ENCODE results near the gene TGIF2. TPM values are rescaled to one million over a fixed set of nuclear protein-coding genes. Genes with fewer than 3 reads are reported as not detected.

The TGIF2 gene
- total and polyA plus RNA-seq, 11 donors = 2.1 to 14.9 (median 7.9) TPM

DNA sequence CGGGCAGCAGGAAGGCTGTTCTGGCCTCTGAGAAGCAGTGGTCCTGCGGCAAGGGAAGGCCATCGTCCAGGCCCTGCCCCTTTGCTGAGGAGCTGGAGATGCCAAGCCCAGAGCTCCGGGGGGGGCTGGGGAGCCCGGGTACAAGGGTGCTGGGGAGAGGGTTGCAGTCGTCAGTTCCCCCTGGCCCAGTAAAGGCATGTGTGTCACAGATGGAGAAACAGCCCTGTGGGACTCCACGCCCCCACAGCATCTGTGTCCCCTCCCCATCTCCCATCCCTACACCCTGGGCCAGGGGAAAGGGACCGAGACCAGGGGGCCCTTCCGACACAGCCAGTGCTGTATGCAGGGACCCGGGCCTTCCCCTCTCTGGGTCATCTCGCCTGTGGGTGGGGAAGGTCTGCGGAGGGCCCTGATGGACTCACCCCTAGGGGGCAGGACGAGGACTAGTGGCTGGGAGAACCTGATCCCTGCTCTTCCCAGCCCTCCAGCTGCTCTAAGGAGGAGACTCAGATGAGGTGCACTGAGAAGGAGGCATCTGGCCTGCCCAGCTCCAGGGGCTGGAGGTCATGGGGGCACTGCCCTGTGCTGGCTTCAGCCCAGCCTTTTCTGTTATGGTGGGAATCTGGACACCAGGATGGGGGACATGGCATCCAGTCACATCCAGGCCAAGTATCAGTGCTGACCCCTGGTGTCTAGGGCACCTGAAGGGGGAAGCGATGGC, 31.5 kb upstream of the TGIF2 start:
- peak; percentile 32 to 64 (median 48) for ATAC-seq
- 7 to 23% (median 17%) methylated on average over 9 to 14 of the region's 14 CpGs for WGBS, 4 donors
- peaks cover 0 to 27% (median 22%) of the 10 kb centered on the region in 9 donors for H3K36me3 ChIP-seq
- no peaks in the 10 kb centered on the region for H3K9me3 ChIP-seq
- H3K27me3 ChIP-seq = no peaks in the 10 kb centered on the region
- intact Hi-C loops (cut with DNase I) = loop anchor here in 9 of 10 donors (1.0 to 10.0 kb wide), 7 partner anchors 45 to 323 kb away; a partner anchor contains a TSS
- DNase-seq = peak in 4 of 5 donors; percentile 69 to 76 (median 70)
- peaks cover 5 to 80% (median 52%) of the 10 kb centered on the region in 12 donors for H3K4me1 ChIP-seq
- TF ChIP-seq POLR2A (IDR thresholded peaks at IDR 0.05) = no peak
- TF ChIP-seq, protein P1, sequence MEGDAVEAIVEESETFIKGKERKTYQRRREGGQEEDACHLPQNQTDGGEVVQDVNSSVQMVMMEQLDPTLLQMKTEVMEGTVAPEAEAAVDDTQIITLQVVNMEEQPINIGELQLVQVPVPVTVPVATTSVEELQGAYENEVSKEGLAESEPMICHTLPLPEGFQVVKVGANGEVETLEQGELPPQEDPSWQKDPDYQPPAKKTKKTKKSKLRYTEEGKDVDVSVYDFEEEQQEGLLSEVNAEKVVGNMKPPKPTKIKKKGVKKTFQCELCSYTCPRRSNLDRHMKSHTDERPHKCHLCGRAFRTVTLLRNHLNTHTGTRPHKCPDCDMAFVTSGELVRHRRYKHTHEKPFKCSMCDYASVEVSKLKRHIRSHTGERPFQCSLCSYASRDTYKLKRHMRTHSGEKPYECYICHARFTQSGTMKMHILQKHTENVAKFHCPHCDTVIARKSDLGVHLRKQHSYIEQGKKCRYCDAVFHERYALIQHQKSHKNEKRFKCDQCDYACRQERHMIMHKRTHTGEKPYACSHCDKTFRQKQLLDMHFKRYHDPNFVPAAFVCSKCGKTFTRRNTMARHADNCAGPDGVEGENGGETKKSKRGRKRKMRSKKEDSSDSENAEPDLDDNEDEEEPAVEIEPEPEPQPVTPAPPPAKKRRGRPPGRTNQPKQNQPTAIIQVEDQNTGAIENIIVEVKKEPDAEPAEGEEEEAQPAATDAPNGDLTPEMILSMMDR (IDR thresholded peaks at IDR 0.05) = peak; percentile 47 to 77 (median 58)
- peak overlapping the region; percentile 71 to 100 (median 92) for H3K4me3 ChIP-seq
- peak overlapping the region; percentile 88 to 100 (median 98) for H3K27ac ChIP-seq

DNA sequence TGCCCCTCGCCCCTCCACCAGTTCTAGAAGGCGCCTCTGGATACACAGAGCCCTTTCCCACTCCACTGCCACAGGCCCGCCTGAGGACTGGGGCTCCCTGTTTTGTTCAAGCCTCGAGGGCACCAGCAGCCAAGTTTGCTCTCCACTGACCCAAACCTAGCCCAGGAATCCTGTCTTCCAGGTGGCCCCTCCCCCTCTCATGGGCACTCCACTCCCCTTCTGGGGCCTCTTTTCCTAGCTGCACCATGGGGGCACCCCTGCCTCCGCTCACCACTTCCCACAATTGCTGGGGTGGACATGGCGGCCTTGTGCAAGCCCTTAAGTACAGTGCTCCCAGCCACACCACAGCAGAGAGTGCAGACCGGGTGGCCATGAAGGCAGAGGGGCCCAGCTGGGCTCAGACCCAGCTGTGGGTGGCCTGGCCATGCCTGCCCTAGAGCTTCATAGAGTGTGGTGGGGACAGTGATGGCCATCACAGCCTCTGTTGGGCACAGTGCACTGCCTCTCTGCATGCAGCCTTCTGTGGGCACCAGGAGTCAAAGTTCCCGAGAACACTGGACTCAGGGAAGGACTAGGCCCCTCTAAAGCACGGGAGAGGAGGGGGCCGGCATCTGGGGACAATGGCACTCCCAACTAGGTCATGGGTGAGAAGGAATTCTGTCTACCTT, 30.7 kb upstream of the TGIF2 start:
- peak in 1 of 4 donors; percentile 0 for ATAC-seq
- intact Hi-C loops (cut with DNase I) = loop anchor here in 8 of 10 donors (1.0 to 10.0 kb wide), 6 partner anchors 45 to 322 kb away; a partner anchor contains a TSS
- DNase-seq = no peak

DNA sequence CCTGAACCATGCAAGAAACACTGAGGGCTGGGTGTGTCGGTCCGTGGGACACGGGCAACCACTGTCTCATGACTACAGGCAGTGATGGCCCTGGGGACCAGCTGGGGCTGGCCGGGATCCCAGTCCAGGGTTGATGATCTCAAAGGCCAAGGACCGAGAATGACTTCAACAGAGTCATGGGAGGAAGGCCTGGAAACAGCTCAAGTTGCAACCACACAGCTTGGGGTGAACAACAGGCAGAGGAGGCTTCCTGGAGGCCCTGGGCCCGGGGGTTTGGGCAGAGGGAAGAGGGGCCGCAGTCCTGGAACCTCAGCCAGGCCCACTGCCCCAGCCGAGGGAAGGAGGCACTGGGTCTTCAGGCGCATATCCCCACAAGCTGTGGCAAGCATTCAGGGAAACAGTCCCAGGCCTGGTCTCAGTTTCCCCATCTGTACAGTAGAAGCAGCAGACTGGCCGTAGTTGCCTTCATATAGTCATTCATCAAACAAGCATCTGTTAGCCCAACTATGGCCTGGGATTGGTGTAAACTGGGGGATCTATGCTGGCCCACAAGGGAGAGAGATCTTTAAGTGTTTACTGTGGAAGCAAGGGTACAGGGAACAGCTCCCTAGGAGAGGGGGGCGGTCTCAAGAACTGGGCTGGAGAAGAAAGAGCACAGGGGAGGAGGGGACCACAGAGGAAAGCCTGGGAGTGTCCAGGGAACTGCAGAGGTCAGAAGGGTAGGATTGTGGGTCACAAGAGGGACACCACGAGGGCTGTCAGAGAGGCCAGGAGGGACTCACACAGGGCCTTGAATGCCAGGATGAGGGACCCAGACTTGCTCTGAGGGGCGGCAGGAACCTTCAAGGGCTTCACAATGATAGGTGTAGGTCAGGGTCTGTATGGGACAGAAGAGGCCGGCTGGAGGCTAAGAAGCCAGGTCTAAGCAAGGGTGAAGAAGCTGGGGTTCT, 29.9 kb upstream of the TGIF2 start:
- DNase-seq (peak; percentile 88 to 93 (median 90)), ATAC-seq (peak; percentile 40 to 68 (median 57))
- WGBS, 4 donors = 27 to 32% (median 29%) methylated on average over 13 to 14 of the region's 14 CpGs
- peaks cover 0 to 43% (median 37%) of the 10 kb centered on the region in 9 donors for H3K36me3 ChIP-seq
- H3K4me1 ChIP-seq = peaks cover 5 to 83% (median 49%) of the 10 kb centered on the region in 12 donors
- H3K27me3 ChIP-seq = no peaks in the 10 kb centered on the region
- peak overlapping the region; percentile 88 to 100 (median 98) for H3K27ac ChIP-seq
- H3K9me3 ChIP-seq = no peaks in the 10 kb centered on the region
- H3K4me3 ChIP-seq = peak overlapping the region; percentile 1 to 100 (median 92)
- TF ChIP-seq, protein P1 (IDR thresholded peaks at IDR 0.05) = no peak
- TF ChIP-seq POLR2A (IDR thresholded peaks at IDR 0.05) = peak in 1 of 2 donors; percentile 18
- intact Hi-C loops (cut with DNase I) = loop anchor here in 8 of 10 donors (2.0 to 10.0 kb wide), 5 partner anchors 46 to 321 kb away; a partner anchor contains a TSS

More for the DNA sequence above, 30.7 kb upstream of the TGIF2 start:
- Histone ChIP-seq H3K4me3 (peak overlapping the region; percentile 71 to 100 (median 92)), H3K27me3 (no peaks in the 10 kb centered on the region), H3K9me3 (no peaks in the 10 kb centered on the region), H3K4me1 (peaks cover 5 to 86% (median 52%) of the 10 kb centered on the region in 12 donors), H3K36me3 (peaks cover 0 to 34% (median 29%) of the 10 kb centered on the region in 9 donors), H3K27ac (peak overlapping the region; percentile 88 to 100 (median 98))
- TF ChIP-seq POLR2A (IDR thresholded peaks at IDR 0.05) = no peak
- TF ChIP-seq, protein P1 (IDR thresholded peaks at IDR 0.05) = no peak
- 38 to 45% (median 41%) methylated on average over 9 to 10 of the region's 10 CpGs for WGBS, 4 donors

Data from heart left ventricle (tissue), 16 donors.